ENCODE data around the gene SCN5A.

DNA sequence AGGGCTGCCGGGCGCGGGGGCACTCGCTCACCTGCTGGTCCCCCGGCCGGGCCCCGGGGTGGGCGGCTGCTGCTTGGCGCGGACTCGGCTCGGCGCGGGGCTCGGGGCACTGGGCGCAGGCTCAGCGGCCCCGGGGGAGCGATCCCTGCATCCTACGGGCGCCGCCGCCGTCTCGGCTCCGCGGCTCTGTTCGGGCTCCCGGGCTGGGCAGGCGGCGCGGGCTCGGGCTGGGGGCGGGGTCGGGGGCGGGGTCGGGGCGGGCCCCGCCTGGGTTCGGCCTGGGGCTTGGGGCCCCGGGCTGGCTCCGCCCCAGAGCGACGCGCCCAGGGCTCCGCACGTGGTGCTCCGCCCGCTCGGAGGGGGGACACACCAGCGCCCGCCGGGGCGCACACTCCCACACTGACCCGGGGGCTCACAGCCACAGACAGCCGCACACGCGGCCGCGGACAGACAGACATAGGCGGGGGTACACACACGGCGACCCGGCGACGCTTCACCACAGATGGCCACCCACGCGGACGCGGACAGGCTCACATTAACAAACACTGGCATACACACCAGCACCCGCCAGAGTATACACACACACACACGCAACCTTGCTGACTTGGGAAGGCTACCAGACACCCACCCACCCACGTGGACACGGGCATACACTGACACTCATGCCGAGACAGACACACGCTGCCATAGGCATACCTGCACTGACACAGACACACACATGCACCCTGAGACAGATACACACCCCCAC lies at the start of gene SCN5A:
- TF ChIP-seq, protein P1, sequence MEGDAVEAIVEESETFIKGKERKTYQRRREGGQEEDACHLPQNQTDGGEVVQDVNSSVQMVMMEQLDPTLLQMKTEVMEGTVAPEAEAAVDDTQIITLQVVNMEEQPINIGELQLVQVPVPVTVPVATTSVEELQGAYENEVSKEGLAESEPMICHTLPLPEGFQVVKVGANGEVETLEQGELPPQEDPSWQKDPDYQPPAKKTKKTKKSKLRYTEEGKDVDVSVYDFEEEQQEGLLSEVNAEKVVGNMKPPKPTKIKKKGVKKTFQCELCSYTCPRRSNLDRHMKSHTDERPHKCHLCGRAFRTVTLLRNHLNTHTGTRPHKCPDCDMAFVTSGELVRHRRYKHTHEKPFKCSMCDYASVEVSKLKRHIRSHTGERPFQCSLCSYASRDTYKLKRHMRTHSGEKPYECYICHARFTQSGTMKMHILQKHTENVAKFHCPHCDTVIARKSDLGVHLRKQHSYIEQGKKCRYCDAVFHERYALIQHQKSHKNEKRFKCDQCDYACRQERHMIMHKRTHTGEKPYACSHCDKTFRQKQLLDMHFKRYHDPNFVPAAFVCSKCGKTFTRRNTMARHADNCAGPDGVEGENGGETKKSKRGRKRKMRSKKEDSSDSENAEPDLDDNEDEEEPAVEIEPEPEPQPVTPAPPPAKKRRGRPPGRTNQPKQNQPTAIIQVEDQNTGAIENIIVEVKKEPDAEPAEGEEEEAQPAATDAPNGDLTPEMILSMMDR (IDR thresholded peaks at IDR 0.05; ENCODE audit: low read depth, low read length) = no peak
- no peak for TF ChIP-seq EZH2phosphoT487 (IDR thresholded peaks at IDR 0.05; ENCODE audit: low read depth)

Measured in OCI-LY3 (cell line).